H9 (cell line): Measurements from ENCODE around the gene AKAP9. TPM values are rescaled to one million over a fixed set of nuclear protein-coding genes. Genes with fewer than 3 reads are reported as not detected.

Experiments
- DNase-seq: peaks from one replicate; pipeline ENCODE4 v3.0.0-alpha.2; 2017
- H2AFZ ChIP-seq: one replicate; pipeline ENCODE4 v1.6.1; 2013; ENCODE audit warnings: mild to moderate bottlenecking, low read length, control low read depth, moderate library complexity
- H2AK5ac ChIP-seq: 2 replicates; pipeline ENCODE4 v1.6.1; 2013; ENCODE audit warnings: low read length, control low read depth, mixed read lengths; ENCODE audit not compliant: insufficient read length
- H2BK120ac ChIP-seq: one replicate; pipeline ENCODE4 v1.6.1; 2013; ENCODE audit warnings: low read depth, mild to moderate bottlenecking, low read length, control low read depth, inconsistent platforms; ENCODE audit not compliant: poor library complexity, severe bottlenecking
- H2BK12ac ChIP-seq: 2 replicates; pipeline ENCODE4 v1.6.1; 2013; ENCODE audit warnings: low read length, control low read depth, mixed read lengths, low read depth; ENCODE audit not compliant: insufficient read length
- H2BK15ac ChIP-seq: 2 replicates; pipeline ENCODE4 v1.6.1; 2013; ENCODE audit warnings: low read depth, low read length, control low read depth
- H2BK20ac ChIP-seq: one replicate; pipeline ENCODE4 v1.6.1; 2013; ENCODE audit warnings: low read depth, mild to moderate bottlenecking, low read length, control low read depth, inconsistent platforms; ENCODE audit not compliant: poor library complexity, severe bottlenecking
- H2BK5ac ChIP-seq: 2 replicates; pipeline ENCODE4 v1.6.1; 2013; ENCODE audit warnings: low read length, control low read depth, mixed read lengths; ENCODE audit not compliant: insufficient read length
- H3K14ac ChIP-seq: 2 replicates; pipeline ENCODE4 v1.6.1; 2013; ENCODE audit warnings: low read length, control low read depth; ENCODE audit not compliant: insufficient read depth
- H3K18ac ChIP-seq: 2 replicates; pipeline ENCODE4 v1.6.1; 2013; ENCODE audit warnings: low read depth, mild to moderate bottlenecking, mixed read lengths, low read length, control low read depth; ENCODE audit not compliant: insufficient read length
- H3K23ac ChIP-seq: 2 replicates; pipeline ENCODE4 v1.6.1; 2013; ENCODE audit warnings: low read length, control low read depth, mixed read lengths, low read depth; ENCODE audit not compliant: insufficient read length
- H3K23me2 ChIP-seq: 2 replicates; pipeline ENCODE4 v1.6.1; 2013; ENCODE audit warnings: low read depth, mild to moderate bottlenecking, mixed read lengths, low read length, control low read depth; ENCODE audit not compliant: insufficient read length, poor library complexity, severe bottlenecking
- H3K27ac ChIP-seq: 2 replicates; pipeline ENCODE4 v1.5.1; 2013; ENCODE audit warnings: low read length, control low read depth, mixed read lengths, low read depth; ENCODE audit not compliant: insufficient read length
- H3K27me3 ChIP-seq: 2 replicates; pipeline ENCODE4 v1.6.1; 2013; ENCODE audit warnings: low read length, control low read depth, inconsistent platforms; ENCODE audit not compliant: insufficient read depth
- H3K4ac ChIP-seq: 2 replicates; pipeline ENCODE4 v1.6.1; 2013; ENCODE audit warnings: low read depth, mild to moderate bottlenecking, control low read depth, inconsistent platforms, low read length, moderate library complexity
- H3K4me1 ChIP-seq: 2 replicates; pipeline ENCODE4 v1.6.1; 2013; ENCODE audit warnings: low read length, control low read depth, inconsistent platforms; ENCODE audit not compliant: insufficient read depth
- H3K4me2 ChIP-seq: 2 replicates; pipeline ENCODE4 v1.6.1; 2013; ENCODE audit warnings: low read length, control low read depth, mixed read lengths; ENCODE audit not compliant: insufficient read length, insufficient read depth
- H3K56ac ChIP-seq: 2 replicates; pipeline ENCODE4 v1.6.1; 2013; ENCODE audit warnings: low read depth, mild to moderate bottlenecking, mixed read lengths, low read length, control low read depth; ENCODE audit not compliant: insufficient read length
- H3K79me1 ChIP-seq: 2 replicates; pipeline ENCODE4 v1.6.1; 2013; ENCODE audit warnings: low read depth, mild to moderate bottlenecking, moderate library complexity, low read length, control low read depth, inconsistent platforms; ENCODE audit not compliant: insufficient read depth, poor library complexity, severe bottlenecking
- H3K79me2 ChIP-seq: 2 replicates; pipeline ENCODE4 v1.6.1; 2013; ENCODE audit warnings: low read length, control low read depth, inconsistent platforms; ENCODE audit not compliant: insufficient read depth
- H3K9ac ChIP-seq: 2 replicates; pipeline ENCODE4 v1.6.1; 2013; ENCODE audit warnings: low read length, control low read depth, mixed read lengths; ENCODE audit not compliant: insufficient read length; ENCODE audit errors: extremely low read depth
- H3K9me3 ChIP-seq: one replicate; pipeline ENCODE4 v1.6.1; 2013; ENCODE audit warnings: low read depth, low read length, inconsistent platforms; ENCODE audit not compliant: control insufficient read depth
- H3T11ph ChIP-seq: one replicate; pipeline ENCODE4 v1.6.1; 2013; ENCODE audit warnings: mild to moderate bottlenecking, low read length, control low read depth, inconsistent platforms
- H4K20me1 ChIP-seq: one replicate; pipeline ENCODE4 v1.6.1; 2013; ENCODE audit not compliant: control insufficient read depth, insufficient read length, insufficient read depth
- H4K5ac ChIP-seq: 2 replicates; pipeline ENCODE4 v1.6.1; 2013; ENCODE audit warnings: low read depth, mild to moderate bottlenecking, mixed read lengths, low read length, control low read depth; ENCODE audit not compliant: insufficient read length
- H4K8ac ChIP-seq: replicated peaks from 2 replicates; pipeline ENCODE4 v1.6.1; 2013; ENCODE audit warnings: low read length, control low read depth, mixed read lengths, low read depth; ENCODE audit not compliant: insufficient read length
- H4K91ac ChIP-seq: 2 replicates; pipeline ENCODE4 v1.6.1; 2013; ENCODE audit warnings: low read depth, mild to moderate bottlenecking, moderate library complexity, mixed read lengths, low read length, control low read depth; ENCODE audit not compliant: insufficient read length
- H3K27ac Mint-ChIP-seq, 3 experiments: 2 replicates in 2 of 3; 3 replicates in 1 of 3; pipeline ENCODE4 v1.8.0; 2020 to 2021; ENCODE audit warnings: mixed read lengths in 3 of 3, mild to moderate bottlenecking in 1 of 3, moderate library complexity in 1 of 3
- H3K27me3 Mint-ChIP-seq: 2 replicates; pipeline ENCODE4 v1.8.0; 2021; ENCODE audit warnings: low read depth, mild to moderate bottlenecking, moderate library complexity, mixed read lengths
- H3K36me3 Mint-ChIP-seq, 3 experiments: 2 replicates in 2 of 3; 3 replicates in 1 of 3; pipeline ENCODE4 v1.8.0; 2020 to 2021; ENCODE audit warnings: low read depth in 3 of 3, mixed read lengths in 3 of 3; ENCODE audit not compliant: insufficient read depth in 1 of 3
- H3K4me1 Mint-ChIP-seq, 2 experiments: 2 replicates each; pipeline ENCODE4 v1.8.0; 2020; ENCODE audit warnings: mixed read lengths in 2 of 2
- H3K4me3 Mint-ChIP-seq, 2 experiments: 2 replicates in 1 of 2; 3 replicates in 1 of 2; pipeline ENCODE4 v1.8.0; 2020 to 2021; ENCODE audit warnings: mild to moderate bottlenecking in 2 of 2, mixed read lengths in 2 of 2, moderate library complexity in 1 of 2
- H3K9me3 Mint-ChIP-seq, 2 experiments: 2 replicates in 1 of 2; 3 replicates in 1 of 2; pipeline ENCODE4 v1.8.0; 2020; ENCODE audit warnings: mild to moderate bottlenecking in 2 of 2, mixed read lengths in 2 of 2, moderate library complexity in 1 of 2
- CTCF ChIP-seq: fragments of 200-600 bp; sonication (generic); conservative IDR thresholded peaks from 3 replicates; pipeline ENCODE4 v1.8.0; 2021; ENCODE audit warnings: antibody characterized with exemption, mild to moderate bottlenecking
- WGBS: extraction: QIAGEN DNeasy Blood & Tissue Kit; methylation state at CpG from one replicate; pipeline ENCODE4 v1.1.7; 2013; ENCODE audit warnings: missing lambda C conversion rate, low lambda C conversion rate, mixed read lengths; ENCODE audit not compliant: insufficient read length; ENCODE audit errors: extremely low coverage; 5-methylcytosine and 5-hydroxymethylcytosine counted together
- total RNA-seq: library from RNA; stranded (reverse); gene quantifications from 2 replicates; pipeline ENCODE4 v1.2.1, GENCODE V29; 2021

AKAP9 gene
- total RNA-seq, 1 experiment from 2014 or later = 22.4 TPM

GRCh38 chr7:92028226-92028625 is 87.6 kb downstream of the AKAP9 start:
- H3K27me3 ChIP-seq = no peaks in the 10 kb centered on the region
- Mint-ChIP-seq H3K27ac (no peak overlapping the region), H3K9me3 (peaks cover 17 to 22% of the 10 kb centered on the region in 2 experiments), H3K36me3 (peaks cover 29 to 54% (median 47%) of the 10 kb centered on the region in 3 experiments), H3K4me3 (no peak overlapping the region), H3K4me1 (no peaks in the 10 kb centered on the region), H3K27me3 (no peaks in the 10 kb centered on the region)
- H4K20me1 ChIP-seq = no peaks in the 10 kb centered on the region
- no peak overlapping the region for H3K9ac ChIP-seq
- H2BK15ac ChIP-seq = no peak overlapping the region
- DNase-seq = no peak
- H3K4me2 ChIP-seq = no peak overlapping the region
- no peak overlapping the region for H2AFZ ChIP-seq
- H3K56ac ChIP-seq = no peak overlapping the region
- TF ChIP-seq CTCF = no peak
- no peak overlapping the region for H2BK12ac ChIP-seq
- H3K4me1 ChIP-seq = no peaks in the 10 kb centered on the region
- no CpG with 5 or more reads among the region's 2 CpGs for WGBS
- no peak overlapping the region for H3K14ac ChIP-seq
- no peak overlapping the region for H4K91ac ChIP-seq
- no peaks in the 10 kb centered on the region for H3K79me2 ChIP-seq
- H3K9me3 ChIP-seq = no peaks in the 10 kb centered on the region
- H2BK120ac ChIP-seq = no peak overlapping the region
- H3K18ac ChIP-seq = no peak overlapping the region
- H3K79me1 ChIP-seq = no peaks in the 10 kb centered on the region
- no peak overlapping the region for H3T11ph ChIP-seq
- H3K4ac ChIP-seq = no peak overlapping the region
- H2BK5ac ChIP-seq = no peak overlapping the region
- no peak overlapping the region for H3K23ac ChIP-seq
- H2BK20ac ChIP-seq = no peak overlapping the region
- H4K8ac ChIP-seq = no peak overlapping the region
- H3K23me2 ChIP-seq = no peaks in the 10 kb centered on the region
- no peak overlapping the region for H3K27ac ChIP-seq
- no peak overlapping the region for H2AK5ac ChIP-seq
- no peak overlapping the region for H4K5ac ChIP-seq
